ENCODE measurements around the gene DCTN3. TPM values are rescaled to one million over a fixed set of nuclear protein-coding genes. Genes with fewer than 3 reads are reported as not detected.

Gene DCTN3
- total and polyA plus RNA-seq, 10 of the 15 experiments (the other 5 are each of a cell fraction or from before 2014, with no cell fraction given), result 19.0 to 120 (median 71.8) TPM

GRCh38 chr9:34571481-34571810 is 48.8 kb downstream of the DCTN3 start:
- Histone ChIP-seq H2AFZ (ENCODE audit: control insufficient read depth, low read depth, low read length) (no peak overlapping the region), H3K79me2 (ENCODE audit: control insufficient read depth, insufficient read depth, low read length) (no peaks in the 10 kb centered on the region), H3K9me3 (replicated peaks; ENCODE audit: control insufficient read depth, insufficient read depth, low read length) (no peaks in the 10 kb centered on the region), H3K4me2 (ENCODE audit: control insufficient read depth, insufficient read depth) (no peak overlapping the region), H3K27ac (ENCODE audit: control insufficient read depth, insufficient read depth) (no peak overlapping the region), H4K20me1 (ENCODE audit: control insufficient read depth, insufficient read depth) (peaks cover 3% of the 10 kb centered on the region; the same call in 1 of the 2 replicates), H3K27me3 (replicated peaks in 1 of 2; ENCODE audit: control insufficient read depth in 2 of 2, insufficient read depth in 2 of 2, low read length in 1 of 2) (peaks cover 6% of the 10 kb centered on the region in 2 experiments; a peak in 3 of 4 replicates), H3K4me3 (no peak overlapping the region), H3K9ac (ENCODE audit: control insufficient read depth, insufficient read depth, low read length) (no peak overlapping the region), H3K36me3 (ENCODE audit: control insufficient read depth in 2 of 2, insufficient read depth in 2 of 2, low read length in 1 of 2) (no peaks in the 10 kb centered on the region), H3K4me1 (ENCODE audit: control insufficient read depth, insufficient read depth, low read length) (no peaks in the 10 kb centered on the region)
- RAD21 ChIA-PET (ENCODE audit: unreplicated experiment), result no interaction called here
- ATAC-seq (no peak), FAIRE-seq (no peak), DNase-seq (ENCODE audit: low read depth, low spot score) (no peak)
- SMC1A ChIA-PET (ENCODE audit: uncharacterized antibody, unreplicated experiment), result no interaction called here
- intact Hi-C loops (cut with micrococcal nuclease; ENCODE audit: unreplicated experiment), result no loop called here
- CTCF ChIA-PET, result no interaction called here
- TF ChIP-seq CBX3 (IDR thresholded peaks at IDR 0.05; ENCODE audit: borderline replicate concordance, low read depth), result no peak
- no peak for TF ChIP-seq LARP7 (IDR thresholded peaks at IDR 0.05)
- no peak for TF ChIP-seq HDGF (IDR thresholded peaks at IDR 0.05)
- TF ChIP-seq ZBTB4 (CRISPR knock-in tag; IDR thresholded peaks at IDR 0.05), result no peak
- TF ChIP-seq ZNF217 (IDR thresholded peaks at IDR 0.05), result no peak
- no peak for TF ChIP-seq RFX5 (IDR thresholded peaks at IDR 0.05; ENCODE audit: low read depth, low read length)
- TF ChIP-seq BACH1 (IDR thresholded peaks at IDR 0.05; ENCODE audit: borderline replicate concordance), result no peak
- TF ChIP-seq SIX5 (IDR thresholded peaks at IDR 0.05; ENCODE audit: low read depth, low read length, severe bottlenecking), result no peak
- TF ChIP-seq NRF1 (conservative IDR thresholded peaks at IDR 0.05; ENCODE audit: low read depth, low read length), result no peak
- TF ChIP-seq SMARCA5 (IDR thresholded peaks at IDR 0.05), result no peak
- TF ChIP-seq ZBTB11 (CRISPR knock-in tag; IDR thresholded peaks at IDR 0.05), result no peak
- no peak for TF ChIP-seq NR2F1 (conservative IDR thresholded peaks at IDR 0.05)
- no peak for TF ChIP-seq POLR2A (IDR thresholded peaks at IDR 0.05; ENCODE audit: low read depth, low read length)
- TF ChIP-seq NBN (IDR thresholded peaks at IDR 0.05), result no peak
- BruUV-seq (replicated peaks), result no TSS peak
- POLR2A ChIA-PET, result no interaction called here
- in situ Hi-C loops (cut with MboI), result no loop called here
- 45% methylated on average over 12 of the region's 12 CpGs for WGBS (ENCODE audit: insufficient coverage, insufficient replicate concordance, low lambda C conversion rate, missing lambda C conversion rate)

Measured in GM12878 (cell line).